Endothelial cell of umbilical vein (primary cell): ENCODE results near the gene PRG2. TPM values are rescaled to one million over a fixed set of nuclear protein-coding genes. Genes with fewer than 3 reads are reported as not detected.
"Not testable (repeated sequence)": the region's sequence is repeated elsewhere in the genome, so short reads cannot be mapped to it uniquely, and the experiment has no call there.

Experiments used
- BruUV-seq: library from RNA; stranded (reverse); fragments of 400-500 nt; replicated peaks from 2 replicates; lab custom pipeline; 2021; lab: Mats Ljungman, UMichigan
- CTCF ChIA-PET: fragments of 300-600, 350-600 bp; sonication (Branson Sonifier 250); formaldehyde crosslinking; loops from one replicate; lab custom pipeline; 2021; ENCODE audit warnings: antibody characterized with exemption, inconsistent platforms; lab: Charles Lee
- POLR2A ChIA-PET: fragments of 300-600, 350-600 bp; sonication (Branson Sonifier 250); formaldehyde crosslinking; loops from one replicate; lab custom pipeline; 2021; ENCODE audit warnings: antibody characterized with exemption, inconsistent platforms; lab: Charles Lee
- DNase-seq: peaks from one replicate; pipeline ENCODE4 v3.0.0-alpha.2; 2011; ENCODE audit warnings: low read depth, low spot score
- FAIRE-seq: peaks from 2 replicates; lab custom pipeline; 2011; peaks lifted over from hg19 to GRCh38; lab: Jason Lieb, UNC
- H2AFZ ChIP-seq: 2 replicates; pipeline ENCODE4 v1.6.0; 2012; ENCODE audit warnings: low read depth, low read length, control low read depth, inconsistent platforms
- H3K27ac ChIP-seq: 2 replicates; pipeline ENCODE4 v1.5.1; 2011; ENCODE audit warnings: low read depth, mild to moderate bottlenecking, control low read depth, low read length, moderate library complexity; ENCODE audit not compliant: insufficient read depth
- H3K27me3 ChIP-seq, 2 experiments: 2 replicates each; pipeline versions ENCODE4 v1.6.0 to v1.6.1; 2011; ENCODE audit warnings: low read length in 2 of 2, mixed read lengths in 1 of 2; ENCODE audit not compliant: control insufficient read depth in 2 of 2, insufficient read depth in 2 of 2
- H3K36me3 ChIP-seq, 2 experiments: 2 replicates in 1 of 2; 3 replicates in 1 of 2; pipeline ENCODE4 v1.5.1; 2011; ENCODE audit warnings: low read length in 2 of 2, mild to moderate bottlenecking in 1 of 2, moderate library complexity in 1 of 2; ENCODE audit not compliant: control insufficient read depth in 2 of 2, insufficient read depth in 2 of 2; ENCODE audit errors: extremely low read depth in 1 of 2
- H3K4me1 ChIP-seq: 3 replicates; pipeline ENCODE4 v1.5.1; 2011; ENCODE audit warnings: mild to moderate bottlenecking, low read length; ENCODE audit not compliant: control insufficient read depth, insufficient read depth; ENCODE audit errors: extremely low read depth
- H3K4me2 ChIP-seq: 2 replicates; pipeline ENCODE4 v1.6.1; 2011; ENCODE audit warnings: low read length, control low read depth, mixed read lengths; ENCODE audit not compliant: insufficient read depth
- H3K4me3 ChIP-seq, 3 experiments: fragments of 200-600 bp in 1 of 3; sonication (generic), shearing (Covaris generic) in 1 of 3; replicated peaks in 1 of 3; 2 replicates each; pipeline ENCODE4 v1.5.1; 2011 to 2016; ENCODE audit warnings: control low read depth in 3 of 3, low read length in 3 of 3, mild to moderate bottlenecking in 2 of 3, inconsistent platforms in 1 of 3, low read depth in 1 of 3, moderate library complexity in 1 of 3; ENCODE audit not compliant: insufficient read depth in 1 of 3
- H3K79me2 ChIP-seq: 2 replicates; pipeline ENCODE4 v1.6.0; 2012; ENCODE audit warnings: low read length, inconsistent platforms; ENCODE audit not compliant: control insufficient read depth, insufficient read depth
- H3K9ac ChIP-seq: replicated peaks from 2 replicates; pipeline ENCODE3; 2011; ENCODE audit warnings: low read length, control low read depth; ENCODE audit not compliant: insufficient read depth; ENCODE audit errors: extremely low read depth
- H3K9me1 ChIP-seq: replicated peaks from 3 replicates; pipeline ENCODE4 v1.6.0; 2011; ENCODE audit warnings: mild to moderate bottlenecking, low read length; ENCODE audit not compliant: control insufficient read depth, insufficient read depth; ENCODE audit errors: extremely low read depth
- H3K9me3 ChIP-seq: replicated peaks from 2 replicates; pipeline ENCODE4 v1.5.1; 2012; ENCODE audit warnings: low read length, inconsistent platforms; ENCODE audit not compliant: control insufficient read depth, insufficient read depth
- H4K20me1 ChIP-seq: replicated peaks from 2 replicates; pipeline ENCODE3; 2011; ENCODE audit warnings: mild to moderate bottlenecking, low read length; ENCODE audit not compliant: control insufficient read depth, insufficient read depth; ENCODE audit errors: extremely low read depth
- EZH2 ChIP-seq: IDR thresholded peaks from 2 replicates; pipeline ENCODE4 v1.6.1; 2012; ENCODE audit warnings: borderline replicate concordance, low read depth, mild to moderate bottlenecking, moderate library complexity, low read length, inconsistent platforms; ENCODE audit not compliant: severe bottlenecking
- FOS ChIP-seq: IDR thresholded peaks from 2 replicates; pipeline ENCODE4 v1.6.1; 2011; ENCODE audit warnings: mild to moderate bottlenecking, low read length, moderate library complexity, borderline replicate concordance; ENCODE audit not compliant: insufficient read depth
- MYC ChIP-seq: IDR thresholded peaks from one replicate; pipeline ENCODE4 v1.6.1; 2011; ENCODE audit warnings: mild to moderate bottlenecking, low read depth, low read length
- POLR2A ChIP-seq: IDR thresholded peaks from 2 replicates; pipeline ENCODE4 v1.6.1; 2012; ENCODE audit warnings: low read depth, mild to moderate bottlenecking, control low read depth, low read length
- dilution Hi-C: fragments of 300-500 bp; cut with MboI; formaldehyde crosslinking; loops from one replicate; pipeline ENCODE4 v1.15.0; 2019; ENCODE audit warnings: low sequenced_read_pairs; ENCODE audit not compliant: extremely low pct_ligation_motif_present
- intact Hi-C: fragments of 100-400 bp; cut with micrococcal nuclease; formaldehyde crosslinking; loops from one replicate; pipeline ENCODE4 v1.10.0; 2022
- polyA plus RNA-seq, 4 experiments: library from polyadenylated mRNA; depleted of rRNA in 3 of 4; stranded (reverse) in 3 of 4; unstranded in 1 of 4; fragments of >200 nt; gene quantifications; 2 replicates each; pipeline versions ENCODE4 v1.2.1 to v1.2.3, GENCODE V29; 2011 to 2012; ENCODE audit warnings: missing spikeins in 1 of 4
- total RNA-seq: library from RNA; stranded (reverse); gene quantifications from 2 replicates; pipeline ENCODE4 v1.2.3, GENCODE V29; 2021
- TF ChIP-seq, protein P1 (sequence below): IDR thresholded peaks from 2 replicates; pipeline ENCODE4 v1.6.1; 2011; ENCODE audit not compliant: insufficient read depth, insufficient read length
- TF ChIP-seq, protein P2 (sequence below), 2 donors: IDR thresholded peaks; 1 replicate in 1 of 2; 2 replicates in 1 of 2; pipeline ENCODE4 v1.5.1; 2011; ENCODE audit warnings: low read length in 2 of 2, mild to moderate bottlenecking in 2 of 2, moderate library complexity in 2 of 2, control low read depth in 1 of 2, inconsistent platforms in 1 of 2, low read depth in 1 of 2; ENCODE audit not compliant: insufficient read depth in 1 of 2; ENCODE audit errors: extremely low read depth in 1 of 2

PRG2 gene
- total and polyA plus RNA-seq, 2 donors (not counting 3 experiments of a cell fraction or from before 2014, with no cell fraction given): 0.08 to 0.55 TPM

- intact Hi-C loops (loop anchor here (5.0 kb wide), 1 partner anchor 329 kb away; the partner anchor contains the start of gene ZDHHC5), dilution Hi-C loops (no loop called here)
- H3K9me3 ChIP-seq: no peaks in the 10 kb centered on the region
- no peak within 1 kb of the TSS for H2AFZ ChIP-seq
- H3K79me2 ChIP-seq: peaks cover 23% of the 10 kb centered on the region
- no peak within 1 kb of the TSS for H3K4me2 ChIP-seq
- no peak within 1 kb of the TSS for H3K9ac ChIP-seq
- no TSS peak for BruUV-seq
- H3K9me1 ChIP-seq: no peaks in the 10 kb centered on the region
- TF ChIP-seq, protein P1, sequence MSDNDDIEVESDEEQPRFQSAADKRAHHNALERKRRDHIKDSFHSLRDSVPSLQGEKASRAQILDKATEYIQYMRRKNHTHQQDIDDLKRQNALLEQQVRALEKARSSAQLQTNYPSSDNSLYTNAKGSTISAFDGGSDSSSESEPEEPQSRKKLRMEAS: no peak
- TF ChIP-seq, protein P2, sequence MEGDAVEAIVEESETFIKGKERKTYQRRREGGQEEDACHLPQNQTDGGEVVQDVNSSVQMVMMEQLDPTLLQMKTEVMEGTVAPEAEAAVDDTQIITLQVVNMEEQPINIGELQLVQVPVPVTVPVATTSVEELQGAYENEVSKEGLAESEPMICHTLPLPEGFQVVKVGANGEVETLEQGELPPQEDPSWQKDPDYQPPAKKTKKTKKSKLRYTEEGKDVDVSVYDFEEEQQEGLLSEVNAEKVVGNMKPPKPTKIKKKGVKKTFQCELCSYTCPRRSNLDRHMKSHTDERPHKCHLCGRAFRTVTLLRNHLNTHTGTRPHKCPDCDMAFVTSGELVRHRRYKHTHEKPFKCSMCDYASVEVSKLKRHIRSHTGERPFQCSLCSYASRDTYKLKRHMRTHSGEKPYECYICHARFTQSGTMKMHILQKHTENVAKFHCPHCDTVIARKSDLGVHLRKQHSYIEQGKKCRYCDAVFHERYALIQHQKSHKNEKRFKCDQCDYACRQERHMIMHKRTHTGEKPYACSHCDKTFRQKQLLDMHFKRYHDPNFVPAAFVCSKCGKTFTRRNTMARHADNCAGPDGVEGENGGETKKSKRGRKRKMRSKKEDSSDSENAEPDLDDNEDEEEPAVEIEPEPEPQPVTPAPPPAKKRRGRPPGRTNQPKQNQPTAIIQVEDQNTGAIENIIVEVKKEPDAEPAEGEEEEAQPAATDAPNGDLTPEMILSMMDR (IDR thresholded peaks at IDR 0.05; ENCODE audit: extremely low read depth in 1 of 2, insufficient read depth in 1 of 2, low read depth in 1 of 2, low read length in 2 of 2): no peak
- TF ChIP-seq POLR2A (no peak), EZH2 (no peak), FOS (no peak), MYC (no peak)
- H4K20me1 ChIP-seq: no peaks in the 10 kb centered on the region
- no peak within 1 kb of the TSS for H3K4me3 ChIP-seq
- H3K4me1 ChIP-seq: peaks cover 17% of the 10 kb centered on the region
- peaks cover 4 to 9% of the 10 kb centered on the region in 2 experiments for H3K27me3 ChIP-seq
- POLR2A ChIA-PET: no interaction called here
- H3K36me3 ChIP-seq: peaks cover 0 to 3% of the 10 kb centered on the region in 2 experiments
- CTCF ChIA-PET: interaction anchor here (0.9 to 1.6 kb wide), 4 partner anchors 12 to 207 kb away, joined by 3 to 12 read pairs (median 4); no protein-coding TSS in a partner anchor
- no peak within 1 kb of the TSS for H3K27ac ChIP-seq
- no peak for DNase-seq
- FAIRE-seq: no peak
These were observed 52.3 kb downstream of the PRG2 start, which contains the start of gene P2RX3 for GRCh38 chr11:57338142-57338541. Gene P2RX3, plus strand, starts transcription at chr11:57338352. Its CDS starts 199 bp downstream, at chr11:57338551.

DNA sequence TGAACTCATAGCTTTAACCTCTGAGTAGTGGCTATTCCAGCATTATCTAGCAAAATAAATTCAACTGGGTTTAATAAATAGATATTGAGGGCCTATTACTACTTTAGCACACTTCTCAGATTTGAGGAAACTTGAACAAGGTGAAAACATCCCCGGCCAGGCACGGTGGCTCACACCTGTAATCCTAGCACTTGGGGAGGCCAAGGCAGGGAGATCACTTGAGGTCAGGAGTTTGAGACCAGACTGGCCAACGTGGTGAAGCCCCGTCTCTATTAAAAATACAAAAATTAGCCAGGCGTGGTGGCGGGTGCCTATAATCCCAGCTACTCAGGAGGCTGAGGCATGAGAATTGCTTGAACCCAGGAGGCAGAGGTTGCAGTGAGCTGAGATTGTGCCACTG is 53.6 kb downstream of the PRG2 start:
- H3K4me3 ChIP-seq, H3K27me3 ChIP-seq, H3K9me3 ChIP-seq, H3K4me2 ChIP-seq, H2AFZ ChIP-seq, H4K20me1 ChIP-seq, dilution Hi-C loops, H3K9ac ChIP-seq, H3K9me1 ChIP-seq, BruUV-seq, H3K27ac ChIP-seq, DNase-seq, FAIRE-seq: not testable (repeated sequence)
- POLR2A ChIA-PET: interaction anchor here (0.6 kb wide), 1 partner anchor 203 kb away, joined by 4 read pairs; no protein-coding TSS in a partner anchor
- Histone ChIP-seq H3K4me1 (peaks cover 17% of the 10 kb centered on the region), H3K79me2 (peaks cover 28% of the 10 kb centered on the region), H3K36me3 (peaks cover 8 to 11% of the 10 kb centered on the region in 2 experiments)
- CTCF ChIA-PET: interaction anchor here (0.8 to 1.6 kb wide), 2 partner anchors 9 kb away, joined by 3 to 10 read pairs; no protein-coding TSS in a partner anchor
- intact Hi-C loops: loop anchor here (5.0 kb wide), 1 partner anchor 330 kb away; the partner anchor contains the start of gene ZDHHC5

Other genes starting within 250 kb of the PRG2 start
- gene LRRC55, start 208.7 kb downstream of the PRG2 start, total RNA-seq: not detected in 2 replicates
- not detected in 2 replicates for gene LRRC55, start 208.7 kb downstream of the PRG2 start, polyA plus RNA-seq
- 0.09 and 0.38 TPM in 2 replicates for gene APLNR, start 153.4 kb downstream of the PRG2 start, total RNA-seq
- gene APLNR, start 153.4 kb downstream of the PRG2 start, polyA plus RNA-seq: 0.03 and 0.04 TPM in 2 replicates
- gene TNKS1BP1, start 65.7 kb downstream of the PRG2 start, total RNA-seq: 93.6 and 111 TPM in 2 replicates
- gene TNKS1BP1, start 65.7 kb downstream of the PRG2 start, polyA plus RNA-seq: 48.9 and 54.6 TPM in 2 replicates
- 140 and 146 TPM in 2 replicates for gene SSRP1, start 54.8 kb downstream of the PRG2 start, total RNA-seq
- 123 and 130 TPM in 2 replicates for gene SSRP1, start 54.8 kb downstream of the PRG2 start, polyA plus RNA-seq
- gene P2RX3, start 52.3 kb downstream of the PRG2 start, total RNA-seq: not detected in 2 replicates
- not detected in 2 replicates for gene P2RX3, start 52.3 kb downstream of the PRG2 start, polyA plus RNA-seq
- gene PRG3, start 9.5 kb downstream of the PRG2 start, total RNA-seq: not detected in 2 replicates
- gene PRG3, start 9.5 kb downstream of the PRG2 start, polyA plus RNA-seq: not detected in 2 replicates
- gene SLC43A3, start 36.5 kb upstream of the PRG2 start, total RNA-seq: 68.9 and 89.4 TPM in 2 replicates
- 104 and 124 TPM in 2 replicates for gene SLC43A3, start 36.5 kb upstream of the PRG2 start, polyA plus RNA-seq
- 0.83 and 1.3 TPM in 2 replicates for gene RTN4RL2, start 69.9 kb upstream of the PRG2 start, total RNA-seq
- 0.18 and 0.35 TPM in 2 replicates for gene RTN4RL2, start 69.9 kb upstream of the PRG2 start, polyA plus RNA-seq
- 11.3 and 13.7 TPM in 2 replicates for gene SLC43A1, start 125.1 kb upstream of the PRG2 start, total RNA-seq
- 19.5 and 22.7 TPM in 2 replicates for gene SLC43A1, start 125.1 kb upstream of the PRG2 start, polyA plus RNA-seq
- 64.2 and 105 TPM in 2 replicates for gene TIMM10, start 140.1 kb upstream of the PRG2 start, total RNA-seq
- gene TIMM10, start 140.1 kb upstream of the PRG2 start, polyA plus RNA-seq: 109 and 128 TPM in 2 replicates
- gene SMTNL1, start 146.9 kb upstream of the PRG2 start, total RNA-seq: not detected in 2 replicates
- not detected in 2 replicates for gene SMTNL1, start 146.9 kb upstream of the PRG2 start, polyA plus RNA-seq
- gene UBE2L6, start 177.0 kb upstream of the PRG2 start, total RNA-seq: 10.8 and 22.3 TPM in 2 replicates
- 25.2 and 31.2 TPM in 2 replicates for gene UBE2L6, start 177.0 kb upstream of the PRG2 start, polyA plus RNA-seq
- not detected in 2 replicates for gene SERPING1, start 207.0 kb upstream of the PRG2 start, total RNA-seq
- 0.30 TPM in 1 of 2 replicates, not detected in the other for gene SERPING1, start 207.0 kb upstream of the PRG2 start, polyA plus RNA-seq